GM06990 (cell line): Measurements from ENCODE around the gene CPPED1.
A peak's percentile ranks its signal among the peaks of the same experiment; 100 is the strongest.

ENCODE experiments used
- DNase-seq: peaks from one replicate; pipeline ENCODE4 v3.0.0-alpha.2; 2011; ENCODE audit not compliant: insufficient read length; ENCODE audit errors: extremely low read depth
- H3K27me3 ChIP-seq: replicated peaks from 2 replicates; pipeline ENCODE4 v1.6.0; 2011; ENCODE audit warnings: low read length; ENCODE audit not compliant: control insufficient read depth, insufficient read depth
- H3K36me3 ChIP-seq: 2 replicates; pipeline ENCODE4 v1.5.1; 2011; ENCODE audit warnings: low read length; ENCODE audit not compliant: control insufficient read depth, insufficient read depth
- H3K4me3 ChIP-seq: replicated peaks from 2 replicates; pipeline ENCODE4 v1.5.1; 2011; ENCODE audit warnings: low read depth, mild to moderate bottlenecking, control low read depth, low read length
- CTCF ChIP-seq: IDR thresholded peaks from 2 replicates; pipeline ENCODE4 v1.5.1; 2011; ENCODE audit warnings: low read length, control low read depth, mild to moderate bottlenecking, inconsistent platforms; ENCODE audit not compliant: insufficient read depth, poor library complexity, severe bottlenecking

The CPPED1 gene

DNA sequence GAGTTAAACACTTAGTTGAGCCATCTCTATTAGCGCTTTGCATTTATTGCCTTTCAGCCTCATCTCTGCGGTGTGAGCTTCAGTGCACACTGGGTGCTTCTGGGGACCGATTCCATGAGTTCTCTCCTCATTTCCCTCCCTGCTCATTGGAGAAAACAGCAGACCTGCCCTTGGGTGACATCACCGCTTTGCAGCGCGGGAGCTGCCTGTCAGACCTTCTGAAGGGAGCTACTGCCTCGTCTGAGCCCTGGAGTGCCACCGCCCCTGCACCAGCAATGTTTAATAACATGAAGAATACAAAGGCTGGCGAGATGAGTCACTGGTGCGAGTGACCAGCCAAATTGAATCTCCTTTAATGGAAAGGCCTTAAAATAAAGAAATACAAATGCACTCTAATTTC, 30.2 kb upstream of the CPPED1 start:
- TF ChIP-seq CTCF: no peak
- Histone ChIP-seq H3K4me3 (no peak overlapping the region), H3K36me3 (no peaks in the 10 kb centered on the region), H3K27me3 (no peaks in the 10 kb centered on the region)
- no peak for DNase-seq

- no peak for TF ChIP-seq CTCF
- Histone ChIP-seq H3K27me3 (no peaks in the 10 kb centered on the region), H3K36me3 (no peaks in the 10 kb centered on the region), H3K4me3 (no peak overlapping the region)
- DNase-seq: no peak
Measured at GRCh38 chr16:12829096-12829888, 25.6 kb upstream of the CPPED1 start.

DNA sequence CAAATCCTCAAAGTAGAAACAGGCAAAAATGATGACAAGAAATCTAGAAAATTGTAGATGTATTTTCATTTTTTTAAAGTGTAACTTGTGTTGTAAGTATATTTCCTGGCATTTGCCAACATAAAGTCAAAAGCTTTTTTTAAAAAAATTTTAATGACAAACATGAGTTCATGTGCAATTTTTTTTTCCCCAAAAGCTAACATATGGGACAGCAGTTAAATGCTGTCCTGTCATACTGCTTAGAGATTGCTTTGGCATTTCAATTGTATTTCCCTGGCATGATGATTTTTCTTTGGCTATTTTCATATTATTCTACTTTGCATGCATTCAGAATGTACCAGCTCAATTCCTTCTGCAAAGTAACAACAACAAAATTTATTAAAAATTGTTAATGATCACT, 24.5 kb upstream of the CPPED1 start:
- Histone ChIP-seq H3K36me3 (no peaks in the 10 kb centered on the region), H3K4me3 (no peak overlapping the region), H3K27me3 (no peaks in the 10 kb centered on the region)
- no peak for DNase-seq
- no peak for TF ChIP-seq CTCF

GRCh38 chr16:12826559-12826958, 22.9 kb upstream of the CPPED1 start:
- DNase-seq: no peak
- TF ChIP-seq CTCF: no peak
- no peaks in the 10 kb centered on the region for H3K36me3 ChIP-seq
- no peaks in the 10 kb centered on the region for H3K27me3 ChIP-seq
- H3K4me3 ChIP-seq: no peak overlapping the region

- Histone ChIP-seq H3K4me3 (no peak overlapping the region), H3K36me3 (no peaks in the 10 kb centered on the region), H3K27me3 (no peaks in the 10 kb centered on the region)
- DNase-seq: peak; percentile 40
- peak; percentile 87 for TF ChIP-seq CTCF
Measured at GRCh38 chr16:12819126-12820117, 15.7 kb upstream of the CPPED1 start.
